ENCODE data around the gene ATP6V0C.

Gene ATP6V0C

DNA sequence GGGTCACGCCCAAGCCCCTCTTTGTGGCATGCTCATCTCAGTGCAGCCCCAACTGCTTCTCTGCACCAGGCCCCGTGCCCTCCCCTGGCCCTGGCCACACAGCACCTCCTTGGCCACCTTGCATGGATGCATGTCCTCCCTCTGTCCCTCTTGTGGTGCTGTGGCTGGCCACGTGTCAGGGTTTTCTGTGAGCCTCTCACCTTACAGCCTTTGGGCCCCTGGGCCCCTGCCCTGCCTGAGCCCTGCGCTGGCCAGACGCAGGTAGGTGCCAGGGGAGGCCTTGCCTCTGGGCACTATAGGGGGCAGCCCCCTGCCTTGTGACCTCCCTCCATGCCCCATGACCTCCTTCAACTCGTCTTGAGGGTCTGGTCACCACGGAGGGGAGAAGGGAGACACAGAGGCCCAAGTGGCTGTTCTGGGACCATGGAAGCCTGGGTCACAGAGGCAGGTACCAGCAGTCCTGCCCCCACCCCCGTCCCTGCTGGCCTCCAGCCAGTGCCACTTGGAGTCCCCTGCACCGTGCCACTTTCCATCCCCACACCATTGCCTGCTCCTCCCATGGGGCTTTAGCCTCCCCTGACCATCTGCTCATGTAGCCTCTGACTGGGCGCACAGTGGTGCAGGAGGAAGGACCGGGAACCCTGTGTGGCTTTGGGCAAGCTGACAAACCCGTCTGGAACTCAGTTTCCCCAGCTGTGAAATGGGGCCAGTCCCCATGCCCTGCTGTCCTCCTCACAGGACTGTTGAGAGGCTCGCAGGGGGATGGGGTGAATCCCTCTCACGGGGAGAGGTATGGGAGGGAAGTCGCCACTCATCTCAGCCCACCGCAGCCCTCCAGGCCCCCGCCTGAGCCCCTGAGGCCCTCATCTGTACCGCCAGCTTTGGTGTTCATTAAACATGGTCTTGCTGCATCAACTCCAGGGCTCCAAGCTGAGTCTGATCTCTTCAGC, 11.5 kb upstream of the ATP6V0C start:
- H3F3A ChIP-seq (ENCODE audit: low read depth) = no peaks in the 10 kb centered on the region
- TF ChIP-seq EZH2phosphoT487 (IDR thresholded peaks at IDR 0.05; ENCODE audit: borderline replicate concordance) = no peak
- TF ChIP-seq, protein P1, sequence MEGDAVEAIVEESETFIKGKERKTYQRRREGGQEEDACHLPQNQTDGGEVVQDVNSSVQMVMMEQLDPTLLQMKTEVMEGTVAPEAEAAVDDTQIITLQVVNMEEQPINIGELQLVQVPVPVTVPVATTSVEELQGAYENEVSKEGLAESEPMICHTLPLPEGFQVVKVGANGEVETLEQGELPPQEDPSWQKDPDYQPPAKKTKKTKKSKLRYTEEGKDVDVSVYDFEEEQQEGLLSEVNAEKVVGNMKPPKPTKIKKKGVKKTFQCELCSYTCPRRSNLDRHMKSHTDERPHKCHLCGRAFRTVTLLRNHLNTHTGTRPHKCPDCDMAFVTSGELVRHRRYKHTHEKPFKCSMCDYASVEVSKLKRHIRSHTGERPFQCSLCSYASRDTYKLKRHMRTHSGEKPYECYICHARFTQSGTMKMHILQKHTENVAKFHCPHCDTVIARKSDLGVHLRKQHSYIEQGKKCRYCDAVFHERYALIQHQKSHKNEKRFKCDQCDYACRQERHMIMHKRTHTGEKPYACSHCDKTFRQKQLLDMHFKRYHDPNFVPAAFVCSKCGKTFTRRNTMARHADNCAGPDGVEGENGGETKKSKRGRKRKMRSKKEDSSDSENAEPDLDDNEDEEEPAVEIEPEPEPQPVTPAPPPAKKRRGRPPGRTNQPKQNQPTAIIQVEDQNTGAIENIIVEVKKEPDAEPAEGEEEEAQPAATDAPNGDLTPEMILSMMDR (conservative IDR thresholded peaks at IDR 0.05; ENCODE audit: low read length) = no peak
- H3K27me3 ChIP-seq (ENCODE audit: insufficient read depth, low read length, poor library complexity, severe bottlenecking) = no peaks in the 10 kb centered on the region
- no peaks in the 10 kb centered on the region for H3K79me2 ChIP-seq (ENCODE audit: insufficient read depth, low read length)
- H3K9ac ChIP-seq (ENCODE audit: low read depth, low read length, poor library complexity, severe bottlenecking) = no peak overlapping the region
- no peaks in the 10 kb centered on the region for H3K9me3 ChIP-seq (ENCODE audit: insufficient read depth, low read depth, low read length)
- H3K4me3 ChIP-seq (ENCODE audit: low read length, poor library complexity, severe bottlenecking) = no peak overlapping the region
- H3K36me3 ChIP-seq (ENCODE audit: insufficient read depth, low read length) = no peaks in the 10 kb centered on the region
- H3K4me1 ChIP-seq (ENCODE audit: insufficient read depth, low read length, poor library complexity, severe bottlenecking) = no peaks in the 10 kb centered on the region
- no peak overlapping the region for H2AFZ ChIP-seq (ENCODE audit: low read length)
- H3K9me2 ChIP-seq (replicated peaks; ENCODE audit: low read depth, low read length) = no peaks in the 10 kb centered on the region
- H3K4me2 ChIP-seq (ENCODE audit: low read depth, low read length, poor library complexity, severe bottlenecking) = no peak overlapping the region
- H4K20me1 ChIP-seq (ENCODE audit: insufficient read depth, low read length, poor library complexity, severe bottlenecking) = no peaks in the 10 kb centered on the region

DNA sequence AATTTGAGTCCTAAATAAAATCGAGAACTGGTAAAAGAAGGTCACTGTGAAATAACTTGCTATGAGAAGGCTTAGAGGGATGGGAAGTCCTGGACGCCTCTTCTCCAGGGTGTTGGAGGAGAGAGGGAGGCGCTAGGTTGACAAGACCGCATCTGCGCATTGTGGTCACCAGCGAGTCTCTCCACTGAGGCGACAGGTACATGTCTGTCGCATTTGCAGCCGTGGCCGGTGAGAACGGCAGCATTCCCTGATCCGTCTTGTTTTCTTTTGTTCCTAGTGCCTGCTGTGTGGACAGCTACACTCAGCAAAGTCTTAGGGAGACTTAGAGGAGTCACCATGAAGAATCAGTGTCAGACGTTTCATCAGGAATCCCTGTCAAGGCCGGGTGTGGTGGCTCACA, 8.1 kb upstream of the ATP6V0C start:
- Histone ChIP-seq H3K79me2 (ENCODE audit: insufficient read depth, low read length) (no peaks in the 10 kb centered on the region), H3K27me3 (ENCODE audit: insufficient read depth, low read length, poor library complexity, severe bottlenecking) (no peaks in the 10 kb centered on the region), H3K4me3 (ENCODE audit: low read length, poor library complexity, severe bottlenecking) (no peak overlapping the region), H3K9me2 (replicated peaks; ENCODE audit: low read depth, low read length) (no peaks in the 10 kb centered on the region), H3K36me3 (ENCODE audit: insufficient read depth, low read length) (no peaks in the 10 kb centered on the region), H3K4me1 (ENCODE audit: insufficient read depth, low read length, poor library complexity, severe bottlenecking) (no peaks in the 10 kb centered on the region), H2AFZ (ENCODE audit: low read length) (no peak overlapping the region), H3K4me2 (ENCODE audit: low read depth, low read length, poor library complexity, severe bottlenecking) (no peak overlapping the region), H4K20me1 (ENCODE audit: insufficient read depth, low read length, poor library complexity, severe bottlenecking) (no peaks in the 10 kb centered on the region), H3K9me3 (ENCODE audit: insufficient read depth, low read depth, low read length) (no peaks in the 10 kb centered on the region), H3K9ac (ENCODE audit: low read depth, low read length, poor library complexity, severe bottlenecking) (no peak overlapping the region), H3F3A (ENCODE audit: low read depth) (no peaks in the 10 kb centered on the region)
- TF ChIP-seq EZH2phosphoT487 (IDR thresholded peaks at IDR 0.05; ENCODE audit: borderline replicate concordance) = no peak
- TF ChIP-seq, protein P1 (conservative IDR thresholded peaks at IDR 0.05; ENCODE audit: low read length) = no peak

DNA sequence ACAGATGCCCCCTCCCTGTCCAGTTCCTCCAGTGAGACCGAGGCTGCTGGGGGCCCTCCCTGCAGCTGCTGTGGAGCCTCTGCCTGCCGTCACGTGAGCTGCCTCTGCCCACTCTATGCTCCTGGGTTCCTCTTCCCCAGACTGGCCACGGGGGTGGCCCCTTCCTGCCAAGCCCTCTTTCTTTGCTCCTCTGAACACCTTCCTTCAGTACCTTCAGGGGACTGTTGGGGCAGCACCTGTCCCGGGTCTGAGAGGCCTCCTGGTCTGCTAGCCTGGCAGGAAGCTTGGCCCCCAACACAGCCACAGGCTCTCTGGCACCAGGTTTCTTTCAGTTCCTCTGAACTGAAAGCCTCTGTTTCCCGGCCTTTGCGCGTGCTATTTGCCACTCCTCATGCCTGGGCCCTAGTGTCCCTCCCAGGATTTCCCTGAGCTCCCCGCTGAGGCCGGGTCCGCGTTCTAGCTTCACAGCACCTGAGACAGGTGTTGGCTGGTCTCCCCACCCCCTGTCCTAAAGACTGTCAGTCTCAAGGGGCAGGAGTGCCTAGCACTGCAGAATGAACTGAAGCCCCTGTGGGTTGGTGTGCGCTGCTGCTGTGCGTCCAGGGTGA, 6.6 kb upstream of the ATP6V0C start:
- Histone ChIP-seq H3K27me3 (ENCODE audit: insufficient read depth, low read length, poor library complexity, severe bottlenecking) (no peaks in the 10 kb centered on the region), H3K79me2 (ENCODE audit: insufficient read depth, low read length) (no peaks in the 10 kb centered on the region), H3K36me3 (ENCODE audit: insufficient read depth, low read length) (no peaks in the 10 kb centered on the region), H3F3A (ENCODE audit: low read depth) (no peaks in the 10 kb centered on the region), H3K9ac (ENCODE audit: low read depth, low read length, poor library complexity, severe bottlenecking) (no peak overlapping the region), H4K20me1 (ENCODE audit: insufficient read depth, low read length, poor library complexity, severe bottlenecking) (no peaks in the 10 kb centered on the region), H2AFZ (ENCODE audit: low read length) (no peak overlapping the region), H3K4me1 (ENCODE audit: insufficient read depth, low read length, poor library complexity, severe bottlenecking) (no peaks in the 10 kb centered on the region), H3K9me2 (replicated peaks; ENCODE audit: low read depth, low read length) (no peaks in the 10 kb centered on the region), H3K4me3 (ENCODE audit: low read length, poor library complexity, severe bottlenecking) (no peak overlapping the region), H3K9me3 (ENCODE audit: insufficient read depth, low read depth, low read length) (no peaks in the 10 kb centered on the region), H3K4me2 (ENCODE audit: low read depth, low read length, poor library complexity, severe bottlenecking) (no peak overlapping the region)
- no peak for TF ChIP-seq EZH2phosphoT487 (IDR thresholded peaks at IDR 0.05; ENCODE audit: borderline replicate concordance)
- TF ChIP-seq, protein P1 (conservative IDR thresholded peaks at IDR 0.05; ENCODE audit: low read length) = no peak
